ENCODE measurements around the gene DLG2.

- TF ChIP-seq NFRKB (IDR thresholded peaks at IDR 0.05; ENCODE audit: low read depth) (no peak), CTCF (IDR thresholded peaks at IDR 0.05 in 2 of 3, conservative IDR thresholded peaks at IDR 0.05 in 1 of 3; ENCODE audit: insufficient read depth in 2 of 3, low read depth in 1 of 3, low read length in 3 of 3) (no peak), SIN3B (IDR thresholded peaks at IDR 0.05; ENCODE audit: low read depth) (no peak), FOS (IDR thresholded peaks at IDR 0.05; ENCODE audit: extremely low read depth, insufficient read length) (no peak), TBP (optimal IDR thresholded peaks at IDR 0.05; ENCODE audit: low read depth, low read length) (no peak), ZSCAN29 (IDR thresholded peaks at IDR 0.05) (no peak), POLR2A (conservative IDR thresholded peaks at IDR 0.05) (no peak), CEBPG (CRISPR knock-in tag; IDR thresholded peaks at IDR 0.05) (no peak), CEBPG (tag; conservative IDR thresholded peaks at IDR 0.05 in 1 of 2, IDR thresholded peaks at IDR 0.05 in 1 of 2) (no peak), JUNB (CRISPR knock-in tag; conservative IDR thresholded peaks at IDR 0.05) (no peak), RCOR1 (IDR thresholded peaks at IDR 0.05; ENCODE audit: borderline replicate concordance in 1 of 2, low read depth in 2 of 2, low read length in 2 of 2) (no peak)
These were observed 1090.7 kb downstream of the DLG2 start for GRCh38 chr11:84536456-84536855.

Data from K562 (cell line).